ENCODE measurements around the gene BAHCC1. TPM values are rescaled to one million over a fixed set of nuclear protein-coding genes. Genes with fewer than 3 reads are reported as not detected.

The BAHCC1 gene
- polyA plus RNA-seq, 1 experiment = 3.1 TPM

DNA sequence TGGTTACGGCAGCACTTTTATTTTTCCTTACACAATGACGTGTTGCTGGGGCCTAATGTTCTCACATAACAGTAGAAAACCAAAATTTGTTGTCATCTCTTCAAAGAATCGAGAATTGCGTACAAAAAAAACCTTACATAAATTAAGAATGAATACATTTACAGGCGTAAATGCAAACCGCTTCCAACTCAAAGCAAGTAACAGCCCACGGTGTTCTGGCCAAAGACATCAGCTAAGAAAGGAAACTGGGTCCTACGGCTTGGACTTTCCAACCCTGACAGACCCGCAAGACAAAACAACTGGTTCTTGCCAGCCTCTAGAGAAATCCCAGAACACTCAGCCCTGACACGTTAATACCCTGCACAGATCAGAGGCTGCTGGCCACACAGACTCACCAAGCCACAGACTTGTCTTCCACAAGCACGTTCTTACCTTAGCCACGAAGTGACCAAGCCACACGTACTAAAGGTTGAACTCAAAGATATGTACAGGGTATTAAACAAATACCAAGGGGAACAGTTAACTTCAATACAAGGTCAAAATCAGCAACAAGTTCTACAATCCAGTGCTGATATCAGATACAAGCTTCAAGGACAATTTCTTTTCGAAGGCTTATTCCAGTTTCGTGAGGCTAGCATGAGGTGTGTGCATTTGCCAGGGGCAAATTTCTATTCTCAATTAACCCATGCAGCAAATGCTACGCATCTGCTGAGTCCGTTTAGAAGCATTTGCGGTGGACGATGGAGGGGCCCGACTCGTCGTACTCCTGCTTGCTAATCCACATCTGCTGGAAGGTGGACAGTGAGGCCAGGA lies 114.9 kb downstream of the BAHCC1 start:
- Histone ChIP-seq H3K36me3 (ENCODE audit: control insufficient read depth, insufficient read depth, low read length) (peaks cover 31% of the 10 kb centered on the region), H3K27me3 (ENCODE audit: control insufficient read depth, insufficient read depth, low read length) (no peaks in the 10 kb centered on the region), H3K4me3 (ENCODE audit: low read depth, low read length) (peak overlapping the region; percentile 95)
- ChIA-PET POLR2A (interaction anchor here (0.5 to 1.3 kb wide), 2 partner anchors 8 to 115 kb away, joined by 3 to 5 read pairs; partner anchors contain the start of gene BAHCC1), CTCF (interaction anchor here (0.6 to 2.9 kb wide), 4 partner anchors 25 to 91 kb away, joined by 3 to 10 read pairs (median 6); no protein-coding TSS in a partner anchor)
- no peak for TF ChIP-seq CTCF (IDR thresholded peaks at IDR 0.05; ENCODE audit: insufficient read depth, low read depth, low read length)
- no peak for DNase-seq (ENCODE audit: low read depth)

DNA sequence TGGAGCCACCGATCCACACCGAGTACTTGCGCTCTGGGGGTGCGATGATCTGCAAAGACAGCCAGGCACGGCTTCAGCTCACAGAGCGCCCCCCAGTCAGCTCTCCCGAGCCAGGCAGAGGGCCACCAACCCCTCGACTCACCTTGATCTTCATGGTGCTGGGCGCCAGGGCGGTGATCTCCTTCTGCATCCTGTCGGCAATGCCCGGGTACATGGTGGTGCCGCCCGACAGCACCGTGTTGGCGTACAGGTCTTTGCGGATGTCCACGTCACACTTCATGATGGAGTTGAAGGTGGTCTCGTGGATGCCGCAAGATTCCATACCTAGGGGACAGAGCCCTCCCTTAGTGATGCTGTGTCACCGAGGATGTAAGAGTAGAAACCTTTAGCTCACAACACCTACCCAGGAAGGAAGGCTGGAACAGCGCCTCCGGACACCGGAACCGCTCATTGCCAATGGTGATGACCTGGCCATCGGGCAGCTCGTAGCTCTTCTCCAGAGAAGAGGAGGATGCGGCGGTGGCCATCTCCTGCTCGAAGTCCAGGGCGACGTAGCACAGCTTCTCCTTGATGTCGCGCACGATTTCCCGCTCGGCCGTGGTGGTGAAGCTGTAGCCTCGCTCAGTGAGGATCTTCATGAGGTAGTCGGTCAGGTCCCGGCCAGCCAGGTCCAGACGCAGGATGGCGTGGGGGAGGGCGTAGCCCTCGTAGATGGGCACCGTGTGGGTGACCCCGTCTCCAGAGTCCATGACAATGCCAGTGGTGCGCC lies 115.7 kb downstream of the BAHCC1 start:
- no peak for DNase-seq (ENCODE audit: low read depth)
- CTCF ChIA-PET = interaction anchor here (0.5 to 2.9 kb wide), 5 partner anchors 21 to 130 kb away, joined by 3 to 10 read pairs (median 3); no protein-coding TSS in a partner anchor

DNA sequence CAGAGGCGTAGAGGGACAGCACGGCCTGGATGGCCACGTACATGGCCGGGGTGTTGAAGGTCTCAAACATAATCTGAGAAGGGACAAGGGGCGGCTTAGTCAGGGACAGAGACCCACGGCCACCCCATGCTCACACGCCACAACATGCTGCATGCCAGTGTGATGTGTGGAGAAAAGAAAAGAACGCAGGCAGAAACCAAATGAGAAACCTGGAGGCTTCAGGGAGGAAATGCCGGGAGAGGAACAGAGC lies 116.2 kb downstream of the BAHCC1 start:
- no peak for DNase-seq (ENCODE audit: low read depth)

More for the DNA sequence above, 115.7 kb downstream of the BAHCC1 start:
- Histone ChIP-seq H3K27me3 (ENCODE audit: control insufficient read depth, insufficient read depth, low read length) (no peaks in the 10 kb centered on the region), H3K36me3 (ENCODE audit: control insufficient read depth, insufficient read depth, low read length) (peaks cover 31% of the 10 kb centered on the region), H3K4me3 (ENCODE audit: low read depth, low read length) (peak overlapping the region; percentile 95)
- POLR2A ChIA-PET = interaction anchor here (1.3 kb wide), 1 partner anchor 116 kb away, joined by 3 read pairs; the partner anchor contains the start of gene BAHCC1
- no peak for TF ChIP-seq CTCF (IDR thresholded peaks at IDR 0.05; ENCODE audit: insufficient read depth, low read depth, low read length)

DNA sequence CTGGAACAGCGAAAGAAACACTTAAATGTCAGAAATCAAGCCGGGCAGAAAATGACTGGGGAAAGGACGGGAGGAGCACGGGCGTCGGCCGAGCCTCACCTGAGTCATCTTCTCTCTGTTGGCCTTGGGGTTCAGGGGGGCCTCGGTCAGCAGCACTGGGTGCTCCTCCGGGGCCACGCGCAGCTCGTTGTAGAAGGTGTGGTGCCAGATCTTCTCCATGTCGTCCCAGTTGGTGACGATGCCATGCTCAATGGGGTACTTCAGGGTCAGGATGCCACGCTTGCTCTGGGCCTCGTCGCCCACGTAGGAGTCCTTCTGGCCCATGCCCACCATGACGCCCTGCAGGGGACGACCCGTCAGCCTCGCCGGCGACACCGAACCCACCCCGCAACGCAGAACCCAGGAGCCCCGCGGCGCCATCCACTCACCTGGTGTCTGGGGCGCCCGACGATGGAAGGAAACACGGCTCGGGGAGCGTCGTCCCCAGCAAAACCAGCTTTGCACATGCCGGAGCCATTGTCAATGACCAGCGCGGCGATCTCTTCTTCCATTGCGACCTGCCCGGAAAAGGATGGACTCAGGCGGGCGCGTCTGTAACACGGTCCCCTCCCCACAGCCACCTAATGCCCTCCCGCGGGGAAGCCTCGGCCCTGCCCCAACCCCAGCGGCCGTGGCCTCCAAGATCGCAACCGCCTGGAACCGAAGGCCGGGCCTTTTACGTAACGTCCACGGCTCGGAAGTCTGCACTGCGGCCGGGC lies 116.7 kb downstream of the BAHCC1 start:
- Histone ChIP-seq H3K27me3 (ENCODE audit: control insufficient read depth, insufficient read depth, low read length) (no peaks in the 10 kb centered on the region), H3K4me3 (ENCODE audit: low read depth, low read length) (peak overlapping the region; percentile 95), H3K36me3 (ENCODE audit: control insufficient read depth, insufficient read depth, low read length) (peaks cover 31% of the 10 kb centered on the region)
- no peak for DNase-seq (ENCODE audit: low read depth)
- no peak for TF ChIP-seq CTCF (IDR thresholded peaks at IDR 0.05; ENCODE audit: insufficient read depth, low read depth, low read length)
- ChIA-PET POLR2A (interaction anchor here (0.6 kb wide), 1 partner anchor 49 kb away, joined by 3 read pairs; no protein-coding TSS in a partner anchor), CTCF (interaction anchor here (1.2 to 2.9 kb wide), 2 partner anchors 22 to 89 kb away, joined by 3 to 10 read pairs; no protein-coding TSS in a partner anchor)

More for the DNA sequence above, 116.2 kb downstream of the BAHCC1 start:
- no peaks in the 10 kb centered on the region for H3K27me3 ChIP-seq (ENCODE audit: control insufficient read depth, insufficient read depth, low read length)
- POLR2A ChIA-PET = no interaction called here
- H3K36me3 ChIP-seq (ENCODE audit: control insufficient read depth, insufficient read depth, low read length) = peaks cover 31% of the 10 kb centered on the region
- TF ChIP-seq CTCF (IDR thresholded peaks at IDR 0.05; ENCODE audit: insufficient read depth, low read depth, low read length) = no peak
- CTCF ChIA-PET = interaction anchor here (0.5 to 2.9 kb wide), 3 partner anchors 22 to 130 kb away, joined by 3 to 10 read pairs (median 5); no protein-coding TSS in a partner anchor
- H3K4me3 ChIP-seq (ENCODE audit: low read depth, low read length) = peak overlapping the region; percentile 95

All from BJ (cell line).